Peyer's patch (tissue), 4 donors: ENCODE results near the gene NFIL3. TPM values are rescaled to one million over a fixed set of nuclear protein-coding genes. Genes with fewer than 3 reads are reported as not detected.
"Not testable (repeated sequence)": the region's sequence is repeated elsewhere in the genome, so short reads cannot be mapped to it uniquely, and the experiment has no call there.

Experiments used
- DNase-seq, 3 donors: peaks; one replicate each; pipeline ENCODE4 v3.0.0-alpha.2; 2017 to 2019
- H3K27ac ChIP-seq, 4 donors: fragments of 200-600 bp; sonication (generic); one replicate each; pipeline ENCODE4 v1.5.1; 2016 to 2019
- H3K27me3 ChIP-seq, 2 donors: fragments of 200-600 bp; sonication (generic); one replicate each; pipeline ENCODE4 v1.5.1; 2019
- H3K36me3 ChIP-seq, 3 donors: fragments of 200-600 bp; sonication (generic); one replicate each; pipeline ENCODE4 v1.5.1; 2016 to 2019
- H3K4me1 ChIP-seq, 4 donors: fragments of 200-600 bp; sonication (generic); one replicate each; pipeline ENCODE4 v1.5.1; 2016 to 2019
- H3K4me3 ChIP-seq, 4 donors: fragments of 200-600 bp; sonication (generic); 1 replicate in 3 of 4; 2 replicates in 1 of 4; pipeline ENCODE4 v1.5.1; 2016 to 2019; ENCODE audit warnings: mild to moderate bottlenecking in 1 of 4
- H3K9me3 ChIP-seq, 4 donors: fragments of 200-600 bp; sonication (generic); one replicate each; pipeline ENCODE4 v1.5.1; 2016 to 2019; ENCODE audit warnings: mild to moderate bottlenecking in 1 of 4
- POLR2A ChIP-seq, 2 donors: fragments of 450-650 bp; IDR thresholded peaks; one replicate each; pipeline ENCODE4 v1.5.1; 2017; ENCODE audit warnings: antibody characterized with exemption in 2 of 2, mild to moderate bottlenecking in 2 of 2, moderate library complexity in 2 of 2
- total RNA-seq, 4 donors: library from RNA; depleted of rRNA; stranded (reverse); fragments of >200 nt; gene quantifications; one replicate each; pipeline ENCODE4 v1.1.0, GENCODE V29; 2016
- TF ChIP-seq, protein P1 (sequence below), 6 experiments: fragments of 450-650 bp in 4 of 6; fragments of 200-600 bp in 2 of 6; sonication (generic) in 1 of 6; IDR thresholded peaks; one replicate each; pipeline ENCODE4 v1.5.1; 2017 to 2019; ENCODE audit warnings: antibody characterized with exemption in 6 of 6, mild to moderate bottlenecking in 3 of 6, moderate library complexity in 1 of 6

Gene NFIL3
- total RNA-seq, 4 donors from 2014 or later, result 14.0 to 31.4 (median 20.4) TPM

DNA sequence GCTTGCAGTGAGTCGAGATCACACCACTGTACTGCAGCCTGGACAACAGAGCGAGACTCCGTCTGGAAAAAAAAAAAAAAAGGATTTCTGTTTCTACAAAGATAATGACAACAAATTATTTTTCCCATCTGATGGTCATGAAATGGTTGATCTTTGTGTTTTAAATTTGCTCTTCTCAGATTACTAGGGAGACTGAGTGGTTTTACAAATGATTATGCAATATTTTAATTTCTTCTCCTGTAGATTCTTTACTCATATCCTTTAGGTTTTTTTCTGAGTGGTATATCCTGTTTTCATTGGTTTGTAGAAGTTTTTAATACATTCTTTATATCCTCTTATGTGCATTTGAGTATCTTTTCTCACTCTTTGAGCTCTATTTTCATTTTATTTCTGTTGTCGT, 41.3 kb downstream of the NFIL3 start:
- H3K27ac ChIP-seq, result no peak overlapping the region
- no peak for DNase-seq
- H3K27me3 ChIP-seq, result no peaks in the 10 kb centered on the region
- TF ChIP-seq, protein P1, sequence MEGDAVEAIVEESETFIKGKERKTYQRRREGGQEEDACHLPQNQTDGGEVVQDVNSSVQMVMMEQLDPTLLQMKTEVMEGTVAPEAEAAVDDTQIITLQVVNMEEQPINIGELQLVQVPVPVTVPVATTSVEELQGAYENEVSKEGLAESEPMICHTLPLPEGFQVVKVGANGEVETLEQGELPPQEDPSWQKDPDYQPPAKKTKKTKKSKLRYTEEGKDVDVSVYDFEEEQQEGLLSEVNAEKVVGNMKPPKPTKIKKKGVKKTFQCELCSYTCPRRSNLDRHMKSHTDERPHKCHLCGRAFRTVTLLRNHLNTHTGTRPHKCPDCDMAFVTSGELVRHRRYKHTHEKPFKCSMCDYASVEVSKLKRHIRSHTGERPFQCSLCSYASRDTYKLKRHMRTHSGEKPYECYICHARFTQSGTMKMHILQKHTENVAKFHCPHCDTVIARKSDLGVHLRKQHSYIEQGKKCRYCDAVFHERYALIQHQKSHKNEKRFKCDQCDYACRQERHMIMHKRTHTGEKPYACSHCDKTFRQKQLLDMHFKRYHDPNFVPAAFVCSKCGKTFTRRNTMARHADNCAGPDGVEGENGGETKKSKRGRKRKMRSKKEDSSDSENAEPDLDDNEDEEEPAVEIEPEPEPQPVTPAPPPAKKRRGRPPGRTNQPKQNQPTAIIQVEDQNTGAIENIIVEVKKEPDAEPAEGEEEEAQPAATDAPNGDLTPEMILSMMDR (IDR thresholded peaks at IDR 0.05), result no peak
- TF ChIP-seq POLR2A (IDR thresholded peaks at IDR 0.05), result no peak
- no peaks in the 10 kb centered on the region for H3K4me1 ChIP-seq
- no peak overlapping the region for H3K4me3 ChIP-seq
- H3K9me3 ChIP-seq, result no peaks in the 10 kb centered on the region
- H3K36me3 ChIP-seq, result no peaks in the 10 kb centered on the region

GRCh38 chr9:91379426-91379825, 44.2 kb downstream of the NFIL3 start:
- Histone ChIP-seq H3K27ac (no peak overlapping the region), H3K27me3 (no peaks in the 10 kb centered on the region), H3K4me3 (no peak overlapping the region), H3K36me3 (no peaks in the 10 kb centered on the region), H3K9me3 (no peaks in the 10 kb centered on the region), H3K4me1 (no peaks in the 10 kb centered on the region)
- TF ChIP-seq, protein P1 (IDR thresholded peaks at IDR 0.05), result no peak
- TF ChIP-seq POLR2A (IDR thresholded peaks at IDR 0.05), result no peak
- no peak for DNase-seq

- Histone ChIP-seq H3K4me3 (no peak overlapping the region), H3K27me3 (no peaks in the 10 kb centered on the region), H3K9me3 (no peaks in the 10 kb centered on the region), H3K4me1 (no peaks in the 10 kb centered on the region), H3K36me3 (no peaks in the 10 kb centered on the region), H3K27ac (no peak overlapping the region)
- TF ChIP-seq, protein P1 (IDR thresholded peaks at IDR 0.05), result no peak
- no peak for TF ChIP-seq POLR2A (IDR thresholded peaks at IDR 0.05)
- DNase-seq, result no peak
Observed at GRCh38 chr9:91378695-91379127, 44.9 kb downstream of the NFIL3 start.

- not testable (repeated sequence) for H3K4me1 ChIP-seq, H3K36me3 ChIP-seq, H3K27ac ChIP-seq, H3K9me3 ChIP-seq, H3K4me3 ChIP-seq, DNase-seq, H3K27me3 ChIP-seq
Observed at GRCh38 chr9:91378054-91378453, 45.6 kb downstream of the NFIL3 start.

DNA sequence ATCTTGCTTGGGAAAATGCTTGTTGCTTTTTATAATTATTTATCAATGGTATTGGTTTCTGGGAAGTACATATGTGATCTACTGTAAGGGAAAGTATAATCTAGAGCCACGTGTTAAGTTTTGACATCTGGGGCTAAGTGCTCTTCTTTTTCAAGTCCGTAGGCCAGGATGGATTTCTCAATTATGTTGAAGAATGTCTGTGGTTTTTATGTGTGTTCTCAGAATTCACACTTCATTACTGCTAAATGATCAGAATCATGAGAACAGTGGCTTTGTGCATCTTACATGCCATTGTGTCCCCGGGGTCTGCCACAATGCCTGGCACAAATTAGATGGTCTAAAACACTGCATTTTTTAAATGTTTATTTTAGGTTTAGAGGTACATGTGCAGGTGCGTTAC, 47.4 kb downstream of the NFIL3 start:
- H3K9me3 ChIP-seq, result no peaks in the 10 kb centered on the region
- no peaks in the 10 kb centered on the region for H3K36me3 ChIP-seq
- DNase-seq, result no peak
- H3K4me1 ChIP-seq, result no peaks in the 10 kb centered on the region
- TF ChIP-seq POLR2A (IDR thresholded peaks at IDR 0.05), result no peak
- TF ChIP-seq, protein P1 (IDR thresholded peaks at IDR 0.05), result no peak
- H3K4me3 ChIP-seq, result no peak overlapping the region
- H3K27me3 ChIP-seq, result no peaks in the 10 kb centered on the region
- no peak overlapping the region for H3K27ac ChIP-seq

- DNase-seq, result no peak
- H3K27ac ChIP-seq, result no peak overlapping the region
- no peaks in the 10 kb centered on the region for H3K9me3 ChIP-seq
- H3K4me3 ChIP-seq, result no peak overlapping the region
- no peaks in the 10 kb centered on the region for H3K36me3 ChIP-seq
- no peaks in the 10 kb centered on the region for H3K27me3 ChIP-seq
- H3K4me1 ChIP-seq, result no peaks in the 10 kb centered on the region
- TF ChIP-seq POLR2A (IDR thresholded peaks at IDR 0.05), result no peak
Observed at GRCh38 chr9:91374939-91375338, 48.7 kb downstream of the NFIL3 start.

GRCh38 chr9:91371894-91372293, 51.7 kb downstream of the NFIL3 start:
- Histone ChIP-seq H3K9me3 (no peaks in the 10 kb centered on the region), H3K27ac (no peak overlapping the region), H3K27me3 (no peaks in the 10 kb centered on the region), H3K4me3 (no peak overlapping the region), H3K36me3 (no peaks in the 10 kb centered on the region), H3K4me1 (no peaks in the 10 kb centered on the region)
- no peak for DNase-seq
- TF ChIP-seq POLR2A (IDR thresholded peaks at IDR 0.05), result no peak

- DNase-seq, H3K27me3 ChIP-seq, H3K36me3 ChIP-seq, H3K4me3 ChIP-seq, H3K27ac ChIP-seq, H3K4me1 ChIP-seq, H3K9me3 ChIP-seq: not testable (repeated sequence)
Observed at GRCh38 chr9:91370006-91370405, 53.6 kb downstream of the NFIL3 start.
